HG03064 (cell line): ENCODE results near the gene TIGD2.
"Not testable (repeated sequence)": the region's sequence is repeated elsewhere in the genome, so short reads cannot be mapped to it uniquely, and the experiment has no call there.

Experiments used
- ATAC-seq: cut with Tn5 transposase; IDR thresholded peaks from one replicate; pipeline ENCODE4 v1.9.1; 2021; ENCODE audit warnings: low read depth; ENCODE audit not compliant: unreplicated experiment

The TIGD2 gene

GRCh38 chr4:89117115-89117514 lies 5.8 kb downstream of the TIGD2 start:
- no peak for ATAC-seq

DNA sequence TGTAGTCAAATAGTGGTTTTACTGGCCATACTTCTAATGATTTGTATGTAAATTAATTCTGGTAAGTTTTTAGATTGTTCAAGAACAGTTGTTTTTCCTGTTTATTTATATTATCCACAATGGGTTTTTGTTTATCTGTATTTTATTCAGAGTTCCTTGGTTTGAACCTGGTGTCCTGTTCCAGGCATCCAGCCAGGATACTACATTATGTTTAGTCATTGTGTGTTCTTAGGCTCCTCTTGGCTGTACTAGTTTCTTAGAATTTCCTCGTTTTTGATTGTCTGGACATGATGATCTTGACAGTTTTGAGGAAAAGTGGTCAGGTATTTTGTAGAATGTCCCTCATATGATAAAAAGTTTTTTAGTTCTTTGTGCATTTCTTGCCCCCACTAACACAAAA lies 7.8 kb downstream of the TIGD2 start:
- no peak for ATAC-seq

DNA sequence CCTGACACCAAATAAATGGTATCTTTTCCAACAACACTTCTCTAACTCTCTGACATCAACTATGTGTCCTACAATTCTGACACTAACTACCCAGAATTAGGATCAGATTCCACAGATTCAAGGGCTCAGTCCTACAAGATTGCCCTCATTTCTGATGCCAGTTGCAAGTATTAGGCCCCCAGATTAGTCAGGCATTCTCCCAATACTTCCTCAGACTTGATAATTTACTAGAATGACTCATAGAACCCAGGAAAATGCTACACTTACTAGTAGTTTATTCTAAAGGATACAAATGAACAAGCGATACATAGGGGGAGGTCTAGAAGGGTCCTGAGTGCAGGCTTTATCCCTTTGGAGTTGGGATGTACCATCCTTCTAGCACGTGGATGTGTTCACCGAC lies 8.5 kb downstream of the TIGD2 start:
- ATAC-seq, result no peak

- ATAC-seq, result no peak
Observed at GRCh38 chr4:89121387-89122068, 10.2 kb downstream of the TIGD2 start.

GRCh38 chr4:89123451-89123851 lies 12.1 kb downstream of the TIGD2 start:
- no peak for ATAC-seq

DNA sequence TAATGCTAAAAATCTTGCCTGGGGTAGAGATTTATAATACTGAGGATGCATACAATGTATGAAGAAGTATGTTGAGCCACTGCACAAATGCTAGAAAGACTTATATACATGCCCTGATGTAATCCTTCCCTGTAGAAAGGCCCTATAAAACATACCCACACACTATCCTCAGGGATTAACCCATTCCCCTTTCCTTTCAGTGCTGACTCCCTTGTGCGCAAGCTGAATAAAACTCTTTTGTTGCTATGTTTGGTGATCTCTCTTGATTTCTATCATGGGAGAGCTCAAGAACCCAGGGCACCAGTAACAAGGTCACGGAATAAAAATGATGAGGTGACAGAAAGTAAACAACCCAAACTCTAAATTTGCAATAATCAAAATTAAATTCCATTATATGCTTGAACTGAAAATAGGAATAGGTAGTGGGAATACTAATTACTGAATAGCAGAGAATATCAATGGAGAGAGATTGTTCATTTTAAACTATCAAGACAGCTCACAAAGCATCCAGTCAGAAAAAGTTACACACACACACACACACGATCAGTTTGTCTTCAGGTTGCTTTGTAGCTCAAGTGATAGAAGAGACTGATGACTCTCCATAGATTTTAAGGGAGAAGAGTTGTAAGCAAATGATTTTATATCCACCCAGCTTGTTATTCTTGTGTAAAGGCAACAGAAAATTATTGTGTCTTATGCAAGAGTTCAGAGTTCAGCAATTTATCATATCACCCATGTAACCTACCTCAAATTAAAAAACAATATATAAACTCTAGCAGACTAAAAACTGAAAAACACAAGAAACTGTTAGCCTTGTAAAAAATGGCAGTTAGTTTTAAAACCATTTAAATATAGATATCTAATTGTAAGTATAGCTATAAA lies 14.8 kb downstream of the TIGD2 start:
- ATAC-seq, result no peak

GRCh38 chr4:89129080-89129640 lies 17.8 kb downstream of the TIGD2 start:
- no peak for ATAC-seq

- no peak for ATAC-seq
Observed at GRCh38 chr4:89134775-89135319, 23.5 kb downstream of the TIGD2 start.

DNA sequence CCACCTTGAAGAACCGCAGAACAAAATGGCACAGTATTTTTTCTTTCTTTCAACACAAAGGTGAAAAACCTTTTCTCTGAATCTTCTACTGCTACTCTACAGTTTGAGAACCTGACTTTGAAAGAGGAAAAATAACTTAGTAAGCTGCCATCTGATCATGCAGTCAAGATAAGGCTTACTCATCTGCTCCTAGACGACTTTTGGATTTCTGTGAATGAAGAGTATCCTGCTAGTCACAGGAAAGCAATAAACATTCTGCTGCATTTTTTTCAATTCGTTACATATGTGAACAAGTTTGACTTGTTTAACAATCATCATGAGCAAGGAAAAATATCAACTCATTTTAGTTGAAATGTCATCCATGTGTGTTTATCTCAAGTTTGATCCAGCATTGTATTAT lies 25.2 kb downstream of the TIGD2 start:
- no peak for ATAC-seq

GRCh38 chr4:89137231-89137630 lies 25.9 kb downstream of the TIGD2 start:
- ATAC-seq, result no peak

DNA sequence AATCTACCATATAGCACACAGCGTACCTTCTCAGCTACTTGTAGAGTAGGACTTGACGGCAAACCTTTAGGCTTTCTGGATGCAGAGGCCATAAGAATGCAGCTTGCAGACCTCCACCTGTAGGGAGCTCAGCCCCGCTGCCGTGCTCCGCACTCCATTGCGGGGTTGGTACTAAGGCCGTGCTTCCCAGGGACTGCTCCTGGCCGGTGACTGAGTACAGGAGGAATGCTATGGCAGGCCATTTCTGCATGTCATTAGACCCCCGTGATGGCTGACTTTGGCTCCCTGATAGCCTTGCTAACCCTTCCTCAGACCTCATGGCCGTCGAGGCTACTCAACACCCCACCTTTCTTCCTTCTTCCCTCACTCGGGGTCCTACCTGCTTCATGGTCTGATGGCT lies 26.4 kb downstream of the TIGD2 start:
- ATAC-seq, result no peak

DNA sequence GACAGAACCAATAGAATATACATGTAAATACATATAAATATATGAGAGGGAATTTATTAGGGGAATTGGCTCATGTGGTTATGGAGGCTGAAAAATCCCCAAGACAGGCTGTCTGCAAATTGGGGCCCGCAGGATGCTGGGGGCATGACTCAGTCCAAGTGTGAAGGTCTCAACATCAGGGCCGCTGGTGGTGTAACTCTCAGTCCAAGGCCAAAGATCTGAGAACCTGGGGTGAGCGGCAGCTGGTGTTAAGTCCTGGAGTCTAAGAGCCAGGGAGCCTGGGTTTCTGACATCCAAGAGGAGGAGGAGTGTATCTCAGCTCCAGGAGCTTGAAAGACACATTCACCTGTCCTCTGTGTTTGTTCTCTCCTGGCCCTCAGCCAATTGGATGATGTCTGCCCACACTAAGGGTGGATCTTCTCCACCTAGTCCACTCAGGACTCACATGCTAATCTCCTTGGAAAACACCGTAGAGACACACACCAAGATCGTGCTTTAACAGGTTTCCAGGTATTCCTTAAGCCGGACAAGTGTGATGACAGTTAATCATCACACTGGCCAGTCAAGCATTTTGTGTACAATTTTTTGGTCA lies 28.9 kb downstream of the TIGD2 start:
- no peak for ATAC-seq

- peak; percentile 90 for ATAC-seq
Observed at GRCh38 chr4:89142691-89143669, 31.6 kb downstream of the TIGD2 start.

GRCh38 chr4:89144652-89145051 lies 33.3 kb downstream of the TIGD2 start:
- not testable (repeated sequence) for ATAC-seq

GRCh38 chr4:89146196-89146595 lies 34.9 kb downstream of the TIGD2 start:
- ATAC-seq, result no peak

DNA sequence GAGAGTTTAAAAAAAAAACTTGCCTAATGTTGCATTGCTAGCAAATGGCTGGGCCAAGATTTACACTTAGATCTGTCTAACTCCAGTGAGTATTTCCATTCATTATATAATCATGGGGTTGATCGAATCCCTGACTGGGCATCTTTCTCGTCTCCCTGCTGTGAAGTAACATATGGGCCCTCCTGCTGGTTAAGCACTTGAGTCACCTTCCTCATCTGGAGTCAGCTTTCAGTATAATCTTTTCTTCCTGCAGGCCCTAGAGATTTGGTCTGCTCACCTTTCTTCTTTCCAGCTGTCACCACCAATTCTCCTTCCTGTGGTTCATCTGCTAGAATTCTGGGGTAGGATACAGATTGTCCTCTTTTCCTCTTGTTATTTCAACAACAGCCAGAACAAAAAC lies 41.6 kb downstream of the TIGD2 start:
- no peak for ATAC-seq

GRCh38 chr4:89156174-89156914 lies 45.0 kb downstream of the TIGD2 start:
- no peak for ATAC-seq

- ATAC-seq, result no peak
Observed at GRCh38 chr4:89157488-89158024, 46.2 kb downstream of the TIGD2 start.
